Stimulated activated CD8-positive, alpha-beta memory T cell treated with anti-CD3 and anti-CD28 coated beads, Interleukin-4, amount 100 ng/mL, for 1 hour (primary cell): Measurements from ENCODE around the gene C5orf63.
"Not testable (repeated sequence)": the region's sequence is repeated elsewhere in the genome, so short reads cannot be mapped to it uniquely, and the experiment has no call there.

Experiments used
- DNase-seq, 2 donors: peaks; one replicate each; pipeline ENCODE4 v3.0.0-alpha.2; 2020; ENCODE audit warnings: low read depth in 2 of 2, low spot score in 1 of 2

The C5orf63 gene

DNA sequence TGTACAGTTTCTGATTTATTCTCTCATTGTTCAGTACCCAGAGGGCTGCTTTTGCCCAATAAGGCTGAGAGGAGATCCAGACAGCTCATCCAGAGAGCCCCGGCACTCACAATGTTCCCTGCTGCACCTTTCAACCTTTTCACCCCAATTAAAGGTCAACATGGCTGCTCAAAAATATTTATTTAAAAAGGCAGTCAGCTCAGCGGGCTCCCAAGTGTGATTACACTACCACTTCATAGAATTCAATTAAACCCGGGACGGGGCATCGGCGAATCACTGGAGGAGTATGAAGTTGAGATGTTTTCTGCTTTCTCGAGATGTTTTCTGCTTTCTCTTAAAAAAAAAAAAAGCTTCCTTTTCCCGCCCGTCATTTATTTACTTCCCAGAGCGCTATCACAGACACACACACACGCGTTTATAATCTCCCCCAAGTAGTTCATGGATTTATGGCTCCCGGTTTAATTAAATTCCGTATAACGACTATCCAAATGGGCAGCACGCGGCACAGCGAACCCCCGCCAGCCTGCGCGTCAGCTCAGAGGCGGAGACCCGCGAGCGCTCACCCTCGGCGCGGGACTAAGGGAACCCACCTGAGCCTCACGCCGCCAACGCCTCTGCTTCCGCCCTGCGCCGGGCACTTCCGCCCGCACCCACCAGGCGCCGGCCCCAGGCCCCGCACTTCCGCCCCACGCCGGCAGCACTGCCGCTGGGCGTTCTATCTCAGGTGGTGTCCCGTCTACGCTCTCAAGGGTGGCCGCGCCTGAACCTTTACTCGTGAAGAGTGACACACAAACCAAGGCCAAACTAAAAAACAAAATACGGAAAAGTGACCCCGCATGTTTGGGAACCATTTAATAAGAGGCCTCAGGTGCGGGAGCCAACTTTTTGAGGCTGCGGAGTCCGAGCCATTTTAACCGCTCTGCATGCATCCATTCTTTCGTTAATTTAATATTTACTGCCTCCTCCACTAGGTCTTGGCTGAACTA is at the start of gene C5orf63:
C5orf63 (minus strand) TSS at position 642 of the 986 bp plus-strand sequence. CDS start 14,507 bp downstream, outside the sequence.
- DNase-seq = peak; percentile 16 to 25

DNA sequence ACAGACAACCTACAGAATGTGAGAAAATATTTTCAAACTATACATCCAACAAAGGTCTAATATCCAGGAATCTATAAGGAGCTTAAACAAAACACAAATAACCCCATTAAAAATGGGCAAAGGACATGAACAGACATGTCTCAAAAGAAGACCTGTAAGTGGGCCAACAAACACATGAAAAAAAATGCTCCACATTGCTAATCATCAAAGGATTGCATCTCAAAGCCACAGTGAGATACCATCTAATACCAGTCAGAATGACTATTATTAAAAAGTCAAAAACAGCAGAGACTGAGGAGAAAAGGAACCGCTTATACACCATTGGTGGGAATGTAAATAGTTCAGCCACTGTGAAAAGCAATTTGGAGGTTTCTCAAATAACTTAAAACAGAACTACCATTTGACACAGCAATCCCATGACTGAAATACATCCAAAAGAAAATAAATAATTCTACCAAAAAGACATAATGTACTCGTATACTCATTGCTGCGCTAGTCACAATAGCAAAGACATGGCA is 39.1 kb upstream of the C5orf63 start:
- DNase-seq = no peak

DNA sequence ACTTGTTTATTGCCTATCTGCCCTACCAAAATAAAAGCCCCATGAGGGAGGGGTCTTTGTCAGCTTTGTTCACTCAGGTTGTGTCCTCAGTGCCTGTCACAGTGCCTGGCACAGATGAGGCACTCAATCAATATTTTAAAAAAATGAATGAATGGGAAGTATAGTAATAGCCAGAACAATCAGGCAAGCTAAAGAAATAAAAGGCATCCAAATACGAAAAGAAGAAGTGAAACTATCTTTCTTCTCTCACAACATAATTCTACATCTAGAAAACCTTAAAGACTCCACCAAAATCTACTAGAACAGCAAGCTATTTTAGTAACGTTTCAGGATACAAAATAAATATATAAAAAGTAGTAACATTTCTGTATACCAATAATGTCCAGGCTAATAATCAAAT is 37.8 kb upstream of the C5orf63 start:
- DNase-seq = no peak

DNA sequence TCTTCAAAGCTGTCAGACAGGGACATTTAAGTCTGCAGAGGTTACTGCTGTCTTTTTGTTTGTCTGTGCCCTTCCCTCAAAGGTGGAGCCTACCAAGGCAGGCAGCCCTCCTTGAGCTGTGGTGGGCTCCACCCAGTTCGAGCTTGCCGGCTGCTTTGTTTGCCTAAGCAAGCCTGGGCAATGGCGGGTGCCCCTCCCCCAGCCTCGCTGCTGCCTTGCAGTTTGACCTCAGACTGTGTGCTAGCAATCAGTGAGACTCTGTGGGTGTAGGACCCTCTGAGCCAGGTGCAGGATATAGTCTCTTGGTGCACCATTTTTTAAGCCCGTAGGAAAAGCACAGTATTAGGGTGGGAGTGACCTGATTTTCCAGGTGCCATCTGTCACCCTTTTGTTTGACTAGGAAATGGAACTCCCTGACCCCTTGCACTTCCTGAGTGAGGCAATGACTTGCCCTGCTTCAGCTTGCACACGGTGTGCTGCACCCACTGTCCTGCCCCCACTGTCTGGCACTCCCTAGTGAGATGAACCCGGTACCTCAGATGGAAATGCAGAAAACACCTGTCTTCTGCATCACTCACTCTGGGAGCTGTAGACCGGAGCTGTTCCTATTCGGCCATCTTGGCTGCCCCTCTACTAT is 35.4 kb upstream of the C5orf63 start:
- DNase-seq = not testable (repeated sequence)

DNA sequence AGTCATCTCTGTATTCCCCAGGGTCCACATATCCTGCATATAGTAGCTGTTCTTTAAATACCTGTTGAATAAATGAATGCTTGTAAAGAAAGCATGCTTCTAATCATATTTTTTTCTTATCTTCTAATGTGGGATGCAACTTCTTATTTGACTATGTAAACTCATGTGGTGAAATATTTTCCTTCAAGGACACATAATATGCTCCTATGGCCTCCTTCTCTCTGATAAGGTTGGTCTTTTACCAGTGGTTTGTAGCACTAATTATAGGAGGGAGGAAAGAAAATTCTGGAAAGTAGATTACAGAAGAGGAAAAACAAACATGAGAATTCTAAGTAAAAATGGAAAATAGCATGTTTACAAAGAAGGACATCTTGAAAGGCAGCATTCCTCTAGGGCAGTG is 28.6 kb upstream of the C5orf63 start:
- DNase-seq = no peak

DNA sequence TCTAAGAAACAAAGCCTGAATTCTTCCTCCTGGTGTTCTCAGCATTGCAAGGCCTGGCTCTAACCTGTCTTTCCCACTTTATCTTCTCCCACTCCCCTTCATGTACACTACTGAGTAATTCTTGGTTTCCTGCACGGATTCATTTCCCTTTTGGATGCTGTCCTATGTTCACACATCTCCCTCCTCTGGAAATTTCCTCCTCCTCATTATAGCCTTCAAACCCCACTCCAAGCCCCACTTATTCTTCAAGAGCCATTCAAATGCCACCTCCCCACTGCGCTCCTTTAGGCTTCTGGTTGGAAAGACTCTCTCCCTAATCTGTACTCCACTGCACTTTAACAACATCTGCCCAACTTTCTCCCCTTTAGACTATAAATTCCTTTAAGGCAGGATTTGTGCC is 28.2 kb upstream of the C5orf63 start:
- no peak for DNase-seq

DNA sequence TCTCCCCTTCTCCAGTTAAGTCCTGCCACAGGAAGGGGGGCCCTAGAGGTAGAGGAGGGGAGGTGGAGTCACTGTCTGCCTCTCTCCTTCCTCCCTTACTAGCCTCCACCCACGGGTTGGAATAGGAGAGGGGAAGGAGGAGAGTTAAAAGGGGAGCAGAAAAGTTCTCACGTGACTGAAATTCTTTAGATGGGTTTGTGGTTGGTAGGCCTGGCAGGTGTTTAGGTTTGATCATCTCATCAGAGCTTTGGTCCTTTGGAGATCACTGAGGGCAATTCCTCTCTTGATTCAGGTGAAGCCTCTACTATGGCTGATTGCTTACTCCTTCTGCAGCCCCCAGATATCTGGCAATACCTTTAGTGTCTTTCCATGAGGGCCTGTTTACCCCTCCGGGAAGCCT is 24.9 kb upstream of the C5orf63 start:
- no peak for DNase-seq

DNA sequence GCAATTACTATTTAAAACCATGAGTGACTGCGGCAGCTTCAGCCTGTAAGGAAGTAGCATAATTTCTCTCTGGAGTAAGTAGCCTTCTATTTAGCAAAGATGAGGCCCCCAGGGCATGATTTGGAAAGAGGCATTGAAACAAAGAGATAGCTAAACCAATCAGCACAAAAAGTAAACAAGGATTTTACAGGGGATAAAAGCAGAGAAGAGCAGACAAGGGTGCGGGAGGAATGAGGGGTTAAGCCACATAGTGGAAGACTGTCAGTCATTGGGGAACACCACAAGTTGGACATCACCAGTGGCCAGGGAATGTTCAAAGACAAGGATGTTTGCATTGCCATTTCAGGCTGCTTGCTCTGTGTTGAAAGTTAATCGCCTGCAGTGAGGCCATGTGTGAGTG is 24.0 kb upstream of the C5orf63 start:
- no peak for DNase-seq

DNA sequence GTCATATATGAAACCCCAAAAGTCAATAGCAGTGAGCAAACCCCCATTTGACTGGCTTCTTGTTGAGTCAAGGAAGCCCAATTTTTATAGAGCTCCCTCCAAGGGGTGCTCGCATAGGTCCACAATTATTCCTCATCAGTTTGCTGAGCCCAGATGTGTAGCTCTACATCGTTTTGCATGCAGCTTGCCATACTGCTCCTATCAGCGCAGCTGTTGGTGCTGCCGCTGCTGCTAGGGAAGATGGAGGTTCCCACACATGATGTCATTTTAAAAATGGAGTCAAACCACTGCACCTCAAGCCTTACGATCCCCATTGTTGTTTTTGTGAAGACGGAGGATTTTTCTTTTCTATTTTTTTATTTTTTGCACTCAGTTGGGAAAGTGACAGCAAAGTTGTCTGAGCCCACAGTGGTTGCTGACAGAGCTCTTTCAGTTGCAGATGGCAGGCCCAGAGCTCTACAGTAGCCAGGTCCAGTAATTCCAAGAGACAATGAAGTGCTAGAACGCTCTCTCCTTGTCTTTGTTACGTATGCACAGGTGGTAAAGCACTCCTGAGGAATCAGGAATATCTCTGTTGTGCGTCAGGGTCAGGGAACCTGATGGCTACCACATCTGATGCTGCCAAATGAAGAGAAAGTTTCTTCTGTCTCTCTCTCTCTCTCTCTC is 23.2 kb upstream of the C5orf63 start:
- no peak for DNase-seq

DNA sequence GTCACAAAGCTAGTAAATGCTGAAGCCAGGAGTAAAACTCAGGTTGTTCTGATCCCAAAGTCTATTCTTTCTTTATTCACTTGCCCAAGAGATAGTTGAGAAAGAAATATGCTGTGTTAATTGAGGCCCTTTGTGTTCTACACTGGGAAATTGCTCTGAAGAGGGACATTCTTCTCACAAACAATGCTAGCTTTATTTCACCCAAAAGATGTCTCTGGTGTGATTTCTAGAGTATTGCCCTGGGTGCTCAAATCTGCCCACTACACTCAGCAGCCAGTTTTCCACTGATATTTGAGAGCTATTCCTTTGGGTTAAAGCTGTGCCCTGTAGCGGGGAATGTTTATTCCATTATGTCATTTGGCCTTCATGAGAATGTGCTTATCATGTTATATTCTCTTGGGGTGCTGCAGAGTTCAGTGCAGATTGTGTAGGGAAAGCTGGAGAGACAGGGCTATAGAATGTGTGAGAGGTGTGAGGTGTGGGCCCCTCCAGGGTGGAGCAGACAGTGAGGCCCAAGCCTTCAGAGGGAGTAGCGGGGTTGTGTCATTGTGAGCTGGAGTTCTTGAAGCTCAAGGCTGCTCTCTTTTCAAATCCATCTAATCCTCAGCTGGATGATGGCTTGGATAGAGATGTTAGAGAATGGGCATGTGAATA is 21.0 kb upstream of the C5orf63 start:
- DNase-seq = no peak

DNA sequence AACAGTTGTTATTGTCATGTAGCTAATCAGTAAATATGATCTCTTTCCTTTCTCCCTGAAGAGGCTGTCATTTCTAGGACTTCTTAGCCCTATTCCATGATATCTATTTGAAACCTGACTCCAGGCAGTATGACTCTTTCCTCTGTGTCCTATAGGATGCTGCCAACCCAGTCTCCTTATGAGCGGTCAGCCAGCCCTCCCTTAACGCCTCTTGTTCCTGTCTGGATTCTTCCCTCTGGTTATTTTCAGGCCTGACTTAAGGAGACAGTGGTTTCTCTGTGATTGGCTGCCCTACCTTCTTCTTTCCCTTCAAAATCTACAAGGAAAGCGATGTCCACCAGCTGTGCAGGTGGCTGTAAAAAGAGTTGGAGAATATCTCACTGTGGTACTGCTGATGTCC is 19.4 kb upstream of the C5orf63 start:
- DNase-seq = no peak

DNA sequence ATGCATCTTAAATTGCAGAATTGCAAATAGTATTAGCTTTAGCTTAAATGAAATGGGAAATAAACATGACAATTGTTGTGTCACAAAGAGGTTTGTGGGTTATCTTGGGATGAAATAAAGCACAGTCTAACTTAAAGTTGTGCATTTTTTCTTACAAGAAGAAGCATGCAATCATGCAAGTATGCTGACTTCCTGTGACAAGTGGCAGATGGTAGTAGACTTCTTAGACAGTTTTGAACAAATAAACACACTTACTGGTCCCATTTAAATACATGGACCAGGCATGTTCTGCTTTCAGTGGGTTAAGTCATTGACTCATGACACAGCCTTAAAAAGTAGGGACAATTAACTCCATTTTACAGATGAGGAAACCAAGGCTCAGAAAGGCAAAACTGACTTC is 15.9 kb upstream of the C5orf63 start:
- DNase-seq = no peak

DNA sequence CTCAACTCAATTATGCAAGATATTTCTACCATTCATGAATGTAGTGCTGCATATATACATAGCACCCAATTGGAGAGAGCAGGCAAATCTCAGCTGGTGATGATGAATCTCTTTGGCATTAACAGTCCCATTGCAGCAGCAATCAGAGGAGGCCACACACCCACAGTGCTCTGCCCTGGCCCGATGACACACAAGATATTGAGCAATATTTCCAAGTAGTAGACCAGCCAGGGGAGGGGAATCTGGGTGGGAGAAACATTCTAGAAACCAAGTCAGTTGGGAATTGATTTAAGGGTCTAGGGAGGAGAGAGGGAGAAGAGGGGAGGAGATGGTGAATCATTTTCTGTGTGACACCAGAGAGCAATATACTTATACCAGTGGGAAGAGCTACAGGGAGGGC is 14.9 kb upstream of the C5orf63 start:
- no peak for DNase-seq

DNA sequence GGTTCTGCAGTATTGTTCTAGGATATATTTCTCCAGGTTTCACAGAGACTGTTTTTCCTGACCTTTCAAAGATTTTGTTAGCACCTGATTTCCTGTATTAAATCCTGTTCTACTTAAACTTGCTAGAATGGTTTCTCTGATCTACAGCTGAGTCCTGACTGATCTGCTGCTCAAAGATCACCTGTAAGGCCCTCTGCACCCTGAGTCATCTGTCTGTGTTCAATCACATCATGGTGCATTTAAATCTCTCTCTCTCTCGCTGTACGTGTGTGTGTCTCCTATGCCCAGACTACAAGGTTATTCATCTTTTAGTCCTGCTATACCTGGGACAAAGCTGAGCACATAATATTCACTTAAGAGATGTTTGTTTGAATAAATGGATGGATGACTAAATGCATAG is 13.3 kb upstream of the C5orf63 start:
- no peak for DNase-seq

DNA sequence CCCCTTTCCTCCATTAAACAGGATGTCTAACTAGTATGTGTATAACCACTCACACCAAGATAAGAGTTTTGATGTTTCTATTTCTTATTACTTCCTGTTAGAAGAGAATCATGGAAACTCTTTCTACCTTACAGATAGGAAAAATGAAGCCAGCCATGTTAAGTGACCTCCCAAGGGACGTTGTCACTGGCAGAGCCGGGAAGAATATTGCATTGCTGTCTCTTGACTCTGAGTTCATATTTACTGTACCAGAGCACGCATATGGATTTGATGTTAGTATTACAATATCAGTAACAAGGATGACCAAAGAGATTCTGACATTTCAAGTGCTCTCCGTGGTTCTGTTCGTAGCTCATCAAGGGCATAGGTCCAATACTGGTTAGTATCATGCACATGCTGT is 12.5 kb upstream of the C5orf63 start:
- no peak for DNase-seq

DNA sequence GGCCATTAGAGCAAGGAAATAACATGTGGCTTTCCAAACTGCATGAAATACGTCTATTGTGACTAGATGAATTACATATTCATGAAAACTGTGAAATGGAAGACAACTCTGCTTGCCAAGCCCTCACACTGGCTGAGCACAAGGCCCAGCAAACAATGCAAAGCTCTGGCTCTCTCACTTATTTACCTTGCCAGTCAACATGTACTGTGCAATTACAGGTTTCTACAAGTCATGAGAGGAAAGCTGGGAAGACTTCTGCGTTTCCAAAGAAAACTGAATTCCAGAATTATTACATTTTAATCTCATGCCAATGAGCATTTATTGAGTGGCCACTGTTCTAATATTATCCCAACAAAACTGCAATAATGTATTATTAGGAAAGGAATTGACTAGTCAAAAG is 12.1 kb upstream of the C5orf63 start:
- DNase-seq = no peak

DNA sequence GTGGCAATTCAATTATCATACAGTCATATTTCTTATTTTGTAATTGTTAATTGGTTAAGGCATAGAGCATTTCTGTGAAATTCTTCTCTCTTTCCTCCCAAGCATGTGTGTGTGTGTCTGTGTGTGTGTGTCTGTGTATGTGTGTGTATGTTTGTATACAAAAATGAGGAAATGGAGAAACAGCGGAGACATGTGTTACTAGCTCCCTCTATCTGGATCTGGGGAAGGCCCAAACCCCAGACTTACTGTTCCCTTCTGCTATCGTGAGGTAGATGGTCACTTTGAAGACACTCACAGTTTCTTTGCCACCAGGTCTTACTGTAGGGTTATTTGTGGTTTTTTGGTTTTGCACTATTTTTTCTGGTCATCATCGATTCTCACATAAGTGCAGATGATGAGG is 11.4 kb upstream of the C5orf63 start:
- no peak for DNase-seq

DNA sequence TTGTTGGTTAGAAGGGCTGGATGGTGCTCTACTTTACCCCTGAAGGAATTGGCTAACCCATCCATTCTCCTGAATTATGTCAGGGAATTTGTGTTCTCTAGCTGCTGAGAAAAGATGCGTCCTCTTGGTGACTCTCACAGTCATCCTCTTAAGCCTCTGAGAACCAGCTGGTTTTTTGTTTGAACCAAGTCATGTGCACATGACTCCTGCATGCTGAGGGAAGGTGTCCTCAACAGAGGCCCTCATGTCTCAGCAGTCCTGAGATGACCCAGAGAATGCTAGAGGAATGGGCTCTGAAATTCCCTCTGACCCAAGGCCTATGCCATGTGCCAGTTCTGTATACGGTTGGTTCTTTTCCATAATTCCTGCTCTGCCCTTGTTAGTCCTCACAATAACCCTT is 10.4 kb upstream of the C5orf63 start:
- DNase-seq = no peak

DNA sequence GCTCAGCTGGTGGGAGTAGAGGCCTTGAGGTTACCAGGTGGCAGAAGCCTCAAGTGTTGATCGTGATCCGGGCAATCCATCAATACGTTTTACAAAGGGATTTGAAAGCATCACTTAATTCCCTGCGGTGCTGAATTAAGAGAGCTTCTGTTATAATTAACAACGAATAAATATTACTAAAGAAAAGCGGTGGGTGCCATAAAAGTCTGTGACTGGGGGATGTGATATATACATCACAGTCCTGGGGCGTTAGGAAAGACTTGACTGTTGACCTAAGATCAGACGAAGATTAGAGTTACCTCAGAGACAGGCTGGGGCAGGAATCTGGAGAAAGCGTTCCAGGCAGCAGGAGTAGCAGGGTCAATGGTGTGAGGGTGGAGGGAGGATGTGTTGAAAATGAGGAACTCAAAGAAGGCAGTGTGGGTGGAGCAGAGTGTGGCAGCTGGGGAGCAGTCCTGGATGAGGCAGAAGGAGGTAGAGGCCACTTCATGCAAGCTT is 6.7 kb upstream of the C5orf63 start:
- DNase-seq = no peak

DNA sequence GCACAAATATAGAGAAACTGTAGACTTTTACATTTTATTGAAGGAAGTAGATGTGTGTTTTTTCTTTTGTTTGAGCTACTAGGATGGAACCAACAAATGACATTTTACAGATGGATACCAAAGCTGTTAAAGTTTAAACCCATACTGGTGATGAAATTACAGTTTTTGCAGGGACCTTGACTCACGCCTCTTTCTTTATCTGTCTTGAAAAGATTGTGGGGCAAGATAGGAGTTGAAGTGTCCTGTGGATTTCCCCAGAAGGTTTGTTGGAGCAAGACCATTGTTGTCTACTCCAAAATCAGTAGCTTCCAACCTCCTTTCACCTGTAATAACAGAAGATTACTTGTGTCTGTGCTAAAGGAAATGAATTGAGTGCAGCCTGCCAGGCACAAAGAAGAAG is 4.1 kb upstream of the C5orf63 start:
- DNase-seq = no peak
